WI38 (cell line): ENCODE data around the gene ARMC3.
A peak's percentile ranks its signal among the peaks of the same experiment; 100 is the strongest.

Experiments used
- H3K4me3 ChIP-seq: 2 replicates; pipeline ENCODE4 v1.5.1; 2011; ENCODE audit warnings: low read depth, mild to moderate bottlenecking, control low read depth, low read length
- CTCF ChIP-seq: IDR thresholded peaks from 2 replicates; pipeline ENCODE4 v1.5.1; 2012; ENCODE audit warnings: low read depth, mild to moderate bottlenecking, control low read depth, low read length

ARMC3 gene

GRCh38 chr10:22978918-22979317 lies 51.1 kb downstream of the ARMC3 start:
- no peak overlapping the region for H3K4me3 ChIP-seq
- no peak for TF ChIP-seq CTCF

GRCh38 chr10:22980822-22981221 lies 53.0 kb downstream of the ARMC3 start:
- TF ChIP-seq CTCF = no peak
- no peak overlapping the region for H3K4me3 ChIP-seq

GRCh38 chr10:22984066-22984465 lies 56.2 kb downstream of the ARMC3 start:
- no peak overlapping the region for H3K4me3 ChIP-seq
- no peak for TF ChIP-seq CTCF

- no peak overlapping the region for H3K4me3 ChIP-seq
- no peak for TF ChIP-seq CTCF
Measured at GRCh38 chr10:22986771-22987542, 59.1 kb downstream of the ARMC3 start.

- TF ChIP-seq CTCF = peak; percentile 76
- H3K4me3 ChIP-seq = no peak overlapping the region
Measured at GRCh38 chr10:22988581-22989360, 60.9 kb downstream of the ARMC3 start.

- no peak overlapping the region for H3K4me3 ChIP-seq
- TF ChIP-seq CTCF = no peak
Measured at GRCh38 chr10:22990443-22990842, 62.6 kb downstream of the ARMC3 start.

- no peak for TF ChIP-seq CTCF
- H3K4me3 ChIP-seq = no peak overlapping the region
Measured at GRCh38 chr10:22992075-22992474, 64.2 kb downstream of the ARMC3 start.
